Peyer's patch (tissue), 4 donors: ENCODE results near the gene NUFIP1.
A peak's percentile ranks its signal among the peaks of the same experiment; 100 is the strongest.

Experiments
- POLR2A ChIP-seq, 2 donors: fragments of 450-650 bp; IDR thresholded peaks; one replicate each; pipeline ENCODE4 v1.5.1; 2017; ENCODE audit warnings: antibody characterized with exemption in 2 of 2, mild to moderate bottlenecking in 2 of 2, moderate library complexity in 2 of 2
- TF ChIP-seq, protein P1 (sequence below), 6 experiments: fragments of 450-650 bp in 4 of 6; fragments of 200-600 bp in 2 of 6; sonication (generic) in 1 of 6; IDR thresholded peaks; one replicate each; pipeline ENCODE4 v1.5.1; 2017 to 2019; ENCODE audit warnings: antibody characterized with exemption in 6 of 6, mild to moderate bottlenecking in 3 of 6, moderate library complexity in 1 of 6

GRCh38 chr13:44969551-44970484, 19.5 kb downstream of the NUFIP1 start:
- TF ChIP-seq POLR2A (IDR thresholded peaks at IDR 0.05) = no peak
- TF ChIP-seq, protein P1, sequence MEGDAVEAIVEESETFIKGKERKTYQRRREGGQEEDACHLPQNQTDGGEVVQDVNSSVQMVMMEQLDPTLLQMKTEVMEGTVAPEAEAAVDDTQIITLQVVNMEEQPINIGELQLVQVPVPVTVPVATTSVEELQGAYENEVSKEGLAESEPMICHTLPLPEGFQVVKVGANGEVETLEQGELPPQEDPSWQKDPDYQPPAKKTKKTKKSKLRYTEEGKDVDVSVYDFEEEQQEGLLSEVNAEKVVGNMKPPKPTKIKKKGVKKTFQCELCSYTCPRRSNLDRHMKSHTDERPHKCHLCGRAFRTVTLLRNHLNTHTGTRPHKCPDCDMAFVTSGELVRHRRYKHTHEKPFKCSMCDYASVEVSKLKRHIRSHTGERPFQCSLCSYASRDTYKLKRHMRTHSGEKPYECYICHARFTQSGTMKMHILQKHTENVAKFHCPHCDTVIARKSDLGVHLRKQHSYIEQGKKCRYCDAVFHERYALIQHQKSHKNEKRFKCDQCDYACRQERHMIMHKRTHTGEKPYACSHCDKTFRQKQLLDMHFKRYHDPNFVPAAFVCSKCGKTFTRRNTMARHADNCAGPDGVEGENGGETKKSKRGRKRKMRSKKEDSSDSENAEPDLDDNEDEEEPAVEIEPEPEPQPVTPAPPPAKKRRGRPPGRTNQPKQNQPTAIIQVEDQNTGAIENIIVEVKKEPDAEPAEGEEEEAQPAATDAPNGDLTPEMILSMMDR (IDR thresholded peaks at IDR 0.05) = peak; percentile 49 to 89 (median 80)
